ENCODE measurements around the gene SULF2.

DNA sequence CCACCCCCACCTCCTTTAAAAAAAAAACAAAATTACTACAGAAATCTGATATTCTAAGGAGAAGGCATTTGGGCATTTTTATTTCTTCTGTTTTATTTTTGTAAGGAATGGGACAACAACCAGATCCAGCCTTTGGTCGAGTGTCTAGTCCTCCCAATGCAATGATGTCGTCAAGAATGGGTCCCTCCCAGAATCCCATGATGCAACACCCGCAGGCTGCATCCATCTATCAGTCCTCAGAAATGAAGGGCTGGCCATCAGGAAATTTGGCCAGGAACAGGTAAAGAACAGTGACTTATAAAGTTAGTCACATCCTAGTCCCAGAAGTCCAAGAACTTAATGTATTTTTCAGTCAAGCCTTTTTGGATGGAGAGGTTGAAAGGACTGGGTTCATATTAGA, 133.0 kb downstream of the SULF2 start:
- TF ChIP-seq POLR2A (IDR thresholded peaks at IDR 0.05) (no peak), CTCF (IDR thresholded peaks at IDR 0.05) (no peak), POLR2AphosphoS5 (IDR thresholded peaks at IDR 0.05) (no peak)
